Colonic mucosa (tissue), 4 donors: ENCODE data around the gene FXYD3. TPM values are rescaled to one million over a fixed set of nuclear protein-coding genes. Genes with fewer than 3 reads are reported as not detected.

Experiments
- DNase-seq: peaks from one replicate; pipeline ENCODE4 v3.0.0-alpha.2; 2020
- H3K27ac ChIP-seq: fragments of 200-600 bp; one replicate; pipeline ENCODE4 v1.8.0; 2021
- H3K27me3 ChIP-seq: fragments of 200-600 bp; one replicate; pipeline ENCODE4 v1.8.0; 2021
- H3K36me3 ChIP-seq: fragments of 200-600 bp; one replicate; pipeline ENCODE4 v1.8.0; 2021
- H3K4me1 ChIP-seq: fragments of 200-600 bp; one replicate; pipeline ENCODE4 v1.8.0; 2021; ENCODE audit warnings: mild to moderate bottlenecking
- H3K4me3 ChIP-seq: fragments of 200-600 bp; one replicate; pipeline ENCODE4 v1.8.0; 2021
- H3K9ac ChIP-seq, 2 donors: one replicate each; pipeline ENCODE4 v1.7.0; 2013; ENCODE audit warnings: control low read depth in 2 of 2, low read depth in 2 of 2, low read length in 2 of 2
- H3K9me3 ChIP-seq: fragments of 200-600 bp; one replicate; pipeline ENCODE4 v1.8.0; 2021
- intact Hi-C: fragments of 100-400 bp; cut with DNase I; formaldehyde crosslinking; loops from one replicate; pipeline ENCODE4 v1.14.1; 2022
- total RNA-seq, 2 donors: library from RNA; stranded (reverse); fragmentation: NEBNext Ultra II Directional in 1 of 2; extraction: Animal tissue kit (Norgen Biotek cat#: 25700) in 1 of 2; gene quantifications; one replicate each; pipeline ENCODE4 v1.2.1, GENCODE V29; 2021
- TF ChIP-seq, protein P1 (sequence below): fragments of 200-600 bp; IDR thresholded peaks from one replicate; pipeline ENCODE4 v1.8.0; 2022; ENCODE audit warnings: antibody characterized with exemption, mild to moderate bottlenecking
- donor health status: healthy.
- donor health status: DM: no; HTN: no; CAD: no.
- donor health status: DM: no; HTN: no; CAD: no.

Gene FXYD3
- total RNA-seq: 1,000 to 10,000 TPM; 1,386 to 2,836 TPM

DNA sequence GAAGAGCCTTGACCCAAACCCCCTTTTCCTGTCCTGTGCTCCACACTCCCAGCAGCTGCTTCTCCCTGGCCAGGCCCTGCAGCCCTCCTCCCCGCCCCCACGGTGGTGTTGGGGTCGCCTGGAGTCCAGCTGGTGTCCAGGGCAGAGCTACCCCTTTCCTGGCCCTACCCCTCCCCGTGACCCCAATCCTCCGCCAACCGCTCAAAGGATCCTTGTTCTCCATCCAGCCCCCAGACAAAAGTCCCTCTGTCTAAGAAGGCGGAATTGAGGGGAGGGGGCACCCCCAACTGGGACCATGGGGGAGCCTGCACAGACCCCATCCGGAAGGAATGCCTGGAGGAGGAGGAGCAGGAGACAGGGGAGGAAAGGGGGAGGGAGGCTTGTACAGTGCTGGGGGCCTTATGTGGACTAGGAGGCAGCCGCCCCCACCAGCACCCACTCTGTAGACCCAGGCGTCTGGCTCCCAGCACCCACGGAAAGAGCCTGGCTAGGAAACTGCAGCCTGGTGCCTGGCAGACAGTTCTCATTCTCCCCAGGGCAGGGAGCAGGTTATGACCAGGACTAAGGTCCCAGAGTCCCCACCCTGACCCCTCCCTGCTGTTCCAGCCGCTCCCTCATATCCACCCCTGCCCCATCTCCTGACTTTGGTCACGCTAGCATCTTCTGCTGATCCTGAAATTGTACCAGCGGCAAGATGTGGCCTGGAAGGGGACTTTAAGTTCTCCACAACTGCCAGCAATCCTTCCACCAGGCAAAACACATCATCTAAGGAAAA lies at the start of gene FXYD3:
TSS of gene FXYD3 (plus strand) at position 647 of the 775 bp plus-strand sequence. CDS start 3,554 bp downstream, outside the sequence.
- no peaks in the 10 kb centered on the region for H3K4me1 ChIP-seq
- intact Hi-C loops: loop anchor here (2.0 kb wide), 1 partner anchor 19 kb away; the partner anchor contains the start of gene LGI4

DNA sequence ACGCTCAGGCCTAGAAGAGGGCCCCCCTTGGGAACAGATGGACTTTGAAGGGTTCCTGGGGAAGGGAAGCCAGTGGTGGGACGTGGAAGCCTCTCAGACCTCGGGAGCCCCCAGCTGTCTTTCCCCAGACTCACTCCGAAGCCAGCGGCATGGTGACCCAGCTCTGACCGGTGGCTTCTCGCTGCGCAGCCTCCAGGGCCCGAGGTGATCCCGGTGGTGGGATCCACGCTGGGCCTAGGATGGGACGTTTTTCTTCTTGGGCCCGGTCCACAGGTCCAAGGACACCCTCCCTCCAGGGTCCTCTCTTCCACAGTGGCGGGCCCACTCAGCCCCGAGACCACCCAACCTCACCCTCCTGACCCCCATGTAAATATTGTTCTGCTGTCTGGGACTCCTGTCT lies 49.5 kb upstream of the FXYD3 start:
- Histone ChIP-seq H3K36me3 (no peaks in the 10 kb centered on the region), H3K27ac (no peak overlapping the region), H3K27me3 (no peaks in the 10 kb centered on the region), H3K4me3 (no peak overlapping the region), H3K9ac (no peak overlapping the region), H3K4me1 (no peaks in the 10 kb centered on the region), H3K9me3 (no peaks in the 10 kb centered on the region)
- TF ChIP-seq, protein P1, sequence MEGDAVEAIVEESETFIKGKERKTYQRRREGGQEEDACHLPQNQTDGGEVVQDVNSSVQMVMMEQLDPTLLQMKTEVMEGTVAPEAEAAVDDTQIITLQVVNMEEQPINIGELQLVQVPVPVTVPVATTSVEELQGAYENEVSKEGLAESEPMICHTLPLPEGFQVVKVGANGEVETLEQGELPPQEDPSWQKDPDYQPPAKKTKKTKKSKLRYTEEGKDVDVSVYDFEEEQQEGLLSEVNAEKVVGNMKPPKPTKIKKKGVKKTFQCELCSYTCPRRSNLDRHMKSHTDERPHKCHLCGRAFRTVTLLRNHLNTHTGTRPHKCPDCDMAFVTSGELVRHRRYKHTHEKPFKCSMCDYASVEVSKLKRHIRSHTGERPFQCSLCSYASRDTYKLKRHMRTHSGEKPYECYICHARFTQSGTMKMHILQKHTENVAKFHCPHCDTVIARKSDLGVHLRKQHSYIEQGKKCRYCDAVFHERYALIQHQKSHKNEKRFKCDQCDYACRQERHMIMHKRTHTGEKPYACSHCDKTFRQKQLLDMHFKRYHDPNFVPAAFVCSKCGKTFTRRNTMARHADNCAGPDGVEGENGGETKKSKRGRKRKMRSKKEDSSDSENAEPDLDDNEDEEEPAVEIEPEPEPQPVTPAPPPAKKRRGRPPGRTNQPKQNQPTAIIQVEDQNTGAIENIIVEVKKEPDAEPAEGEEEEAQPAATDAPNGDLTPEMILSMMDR: no peak
- no peak for DNase-seq
- intact Hi-C loops: loop anchor here (2.0 to 10.0 kb wide), 2 partner anchors 75 to 159 kb away; partner anchors contain the start of gene FAM187B

More for the DNA sequence above, at the start of gene FXYD3:
- peak within 1 kb of the TSS; percentile 85 to 97 for H3K9ac ChIP-seq
- H3K27ac ChIP-seq: peak within 1 kb of the TSS; percentile 92
- peak; percentile 88 for DNase-seq
- H3K4me3 ChIP-seq: peak within 1 kb of the TSS; percentile 53
- no peaks in the 10 kb centered on the region for H3K27me3 ChIP-seq
- TF ChIP-seq, protein P1: no peak
- no peaks in the 10 kb centered on the region for H3K36me3 ChIP-seq
- H3K9me3 ChIP-seq: no peaks in the 10 kb centered on the region

- Histone ChIP-seq H3K27ac (no peak overlapping the region), H3K9ac (no peak overlapping the region), H3K27me3 (no peaks in the 10 kb centered on the region), H3K9me3 (no peaks in the 10 kb centered on the region), H3K4me1 (no peaks in the 10 kb centered on the region), H3K36me3 (no peaks in the 10 kb centered on the region), H3K4me3 (no peak overlapping the region)
- peak; percentile 93 for DNase-seq
- TF ChIP-seq, protein P1: peak; percentile 89
- intact Hi-C loops: loop anchor here (2.0 to 10.0 kb wide), 2 partner anchors 74 to 158 kb away; partner anchors contain the start of gene FAM187B
Measured at GRCh38 chr19:35066691-35067563, 48.7 kb upstream of the FXYD3 start.

- Histone ChIP-seq H3K9me3 (no peaks in the 10 kb centered on the region), H3K27ac (no peak overlapping the region), H3K4me3 (no peak overlapping the region), H3K36me3 (no peaks in the 10 kb centered on the region), H3K27me3 (no peaks in the 10 kb centered on the region), H3K9ac (no peak overlapping the region), H3K4me1 (no peaks in the 10 kb centered on the region)
- no peak for DNase-seq
- intact Hi-C loops: loop anchor here (10.0 kb wide), 1 partner anchor 156 kb away; the partner anchor contains the start of gene FAM187B
- TF ChIP-seq, protein P1: no peak
Measured at GRCh38 chr19:35068941-35069634, 46.5 kb upstream of the FXYD3 start.

DNA sequence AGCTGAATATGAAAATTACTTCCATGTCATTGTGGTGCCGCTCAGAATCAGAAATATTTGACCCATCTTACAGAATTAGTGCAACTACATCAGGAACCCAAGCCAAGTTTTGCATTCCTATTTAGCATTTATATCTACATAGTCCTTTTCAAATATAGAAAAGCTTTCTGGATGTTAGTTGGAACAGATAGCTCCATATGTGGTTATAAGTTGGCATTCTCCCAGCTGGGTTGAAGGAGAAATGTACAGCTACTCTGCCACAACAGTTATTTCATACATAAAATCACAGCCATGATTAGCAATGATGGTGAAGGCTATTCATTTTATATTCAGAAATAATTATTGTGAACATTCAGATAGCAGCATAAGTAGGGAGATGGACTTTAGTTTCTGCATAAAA lies 45.9 kb upstream of the FXYD3 start:
- H3K27ac ChIP-seq: no peak overlapping the region
- TF ChIP-seq, protein P1: no peak
- DNase-seq: no peak
- H3K9ac ChIP-seq: no peak overlapping the region
- no peaks in the 10 kb centered on the region for H3K27me3 ChIP-seq
- H3K9me3 ChIP-seq: no peaks in the 10 kb centered on the region
- no peaks in the 10 kb centered on the region for H3K4me1 ChIP-seq
- no peak overlapping the region for H3K4me3 ChIP-seq
- intact Hi-C loops: loop anchor here (10.0 kb wide), 1 partner anchor 155 kb away; the partner anchor contains the start of gene FAM187B
- no peaks in the 10 kb centered on the region for H3K36me3 ChIP-seq
